Neural cell (in vitro differentiated cells): Measurements from ENCODE around the gene TNS1.

Source experiments
- EP300 ChIP-seq: fragments of 450-650 bp; conservative IDR thresholded peaks from 2 replicates; pipeline ENCODE4 v1.6.1; 2014; ENCODE audit warnings: antibody characterized with exemption, mild to moderate bottlenecking, moderate library complexity; ENCODE audit not compliant: poor library complexity, severe bottlenecking
- EZH2 ChIP-seq: fragments of 200-600, 300-800 bp; shearing (Covaris generic), sonication (generic); IDR thresholded peaks from 2 replicates; pipeline ENCODE4 v1.6.1; 2014; ENCODE audit warnings: antibody characterized with exemption, low read length, borderline replicate concordance, mild to moderate bottlenecking; ENCODE audit not compliant: insufficient read depth, poor library complexity, severe bottlenecking
- POLR2AphosphoS5 ChIP-seq: IDR thresholded peaks from 2 replicates; pipeline ENCODE4 v1.6.1; 2012
- RAD21 ChIP-seq: fragments of 450-650 bp; conservative IDR thresholded peaks from 2 replicates; pipeline ENCODE4 v1.6.1; 2014; ENCODE audit warnings: antibody characterized with exemption, mild to moderate bottlenecking, moderate library complexity
- REST ChIP-seq: IDR thresholded peaks from 2 replicates; pipeline ENCODE4 v1.6.1; 2012; ENCODE audit warnings: borderline replicate concordance
- TF ChIP-seq, protein P1 (sequence below): fragments of 450-650 bp; IDR thresholded peaks from 2 replicates; pipeline ENCODE4 v1.5.1; 2014; ENCODE audit warnings: antibody characterized with exemption, mild to moderate bottlenecking, moderate library complexity; ENCODE audit not compliant: poor library complexity, severe bottlenecking

- no peak for TF ChIP-seq REST
- TF ChIP-seq, protein P1, sequence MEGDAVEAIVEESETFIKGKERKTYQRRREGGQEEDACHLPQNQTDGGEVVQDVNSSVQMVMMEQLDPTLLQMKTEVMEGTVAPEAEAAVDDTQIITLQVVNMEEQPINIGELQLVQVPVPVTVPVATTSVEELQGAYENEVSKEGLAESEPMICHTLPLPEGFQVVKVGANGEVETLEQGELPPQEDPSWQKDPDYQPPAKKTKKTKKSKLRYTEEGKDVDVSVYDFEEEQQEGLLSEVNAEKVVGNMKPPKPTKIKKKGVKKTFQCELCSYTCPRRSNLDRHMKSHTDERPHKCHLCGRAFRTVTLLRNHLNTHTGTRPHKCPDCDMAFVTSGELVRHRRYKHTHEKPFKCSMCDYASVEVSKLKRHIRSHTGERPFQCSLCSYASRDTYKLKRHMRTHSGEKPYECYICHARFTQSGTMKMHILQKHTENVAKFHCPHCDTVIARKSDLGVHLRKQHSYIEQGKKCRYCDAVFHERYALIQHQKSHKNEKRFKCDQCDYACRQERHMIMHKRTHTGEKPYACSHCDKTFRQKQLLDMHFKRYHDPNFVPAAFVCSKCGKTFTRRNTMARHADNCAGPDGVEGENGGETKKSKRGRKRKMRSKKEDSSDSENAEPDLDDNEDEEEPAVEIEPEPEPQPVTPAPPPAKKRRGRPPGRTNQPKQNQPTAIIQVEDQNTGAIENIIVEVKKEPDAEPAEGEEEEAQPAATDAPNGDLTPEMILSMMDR = no peak
- no peak for TF ChIP-seq EZH2
- no peak for TF ChIP-seq RAD21
- no peak for TF ChIP-seq POLR2AphosphoS5
- no peak for TF ChIP-seq EP300
These were observed 124.9 kb downstream of the TNS1 start for GRCh38 chr2:217877866-217878265.
